OCI-LY3 (cell line): ENCODE results near the gene GPX7.

Source experiments
- H2AFZ ChIP-seq: fragments of 200-600, 300-600 bp; shearing (Covaris generic); 2 replicates; pipeline ENCODE4 v1.6.0; 2014; ENCODE audit warnings: antibody characterized with exemption, low read depth, low read length
- H3K27ac ChIP-seq: fragments of 200-600, 300-600 bp; sonication (generic); 2 replicates; pipeline ENCODE4 v1.5.1; 2014; ENCODE audit warnings: mild to moderate bottlenecking, low read length, moderate library complexity, mixed read lengths
- H3K27me3 ChIP-seq: fragments of 200-600, 300-600 bp; sonication (generic); 2 replicates; pipeline ENCODE4 v1.6.1; 2014; ENCODE audit warnings: low read depth, low read length, mixed read lengths
- H3K36me3 ChIP-seq: fragments of 200-600, 300-600 bp; sonication (generic); replicated peaks from 2 replicates; pipeline ENCODE3; 2014; ENCODE audit warnings: low read depth, low read length, mixed read lengths
- H3K4me1 ChIP-seq: fragments of 300-600, 200-600 bp; sonication (generic); 2 replicates; pipeline ENCODE4 v1.6.1; 2014; ENCODE audit warnings: low read length, mixed read lengths
- H3K4me2 ChIP-seq: fragments of 200-600, 300-600 bp; sonication (generic); 2 replicates; pipeline ENCODE4 v1.6.1; 2014; ENCODE audit warnings: low read length, mixed read lengths
- H3K4me3 ChIP-seq: fragments of 300-600, 200-600 bp; sonication (generic); 2 replicates; pipeline ENCODE4 v1.5.1; 2014; ENCODE audit warnings: antibody characterized with exemption, mild to moderate bottlenecking, low read length, moderate library complexity
- H3K79me2 ChIP-seq: fragments of 300-600, 200-600 bp; shearing (Covaris generic); 2 replicates; pipeline ENCODE4 v1.6.1; 2014; ENCODE audit warnings: mild to moderate bottlenecking, low read length, mixed read lengths
- H3K9ac ChIP-seq: fragments of 300-600, 200-600 bp; shearing (Covaris generic); 2 replicates; pipeline ENCODE4 v1.6.0; 2014; ENCODE audit warnings: mild to moderate bottlenecking, low read length, moderate library complexity
- H3K9me3 ChIP-seq: fragments of 200-600, 300-600 bp; shearing (Covaris generic); 2 replicates; pipeline ENCODE4 v1.6.1; 2014; ENCODE audit warnings: low read length, mixed read lengths; ENCODE audit not compliant: insufficient read depth
- H4K20me1 ChIP-seq: fragments of 200-600, 300-600 bp; sonication (generic); 2 replicates; pipeline ENCODE4 v1.6.1; 2016; ENCODE audit warnings: low read length, mixed read lengths; ENCODE audit not compliant: insufficient read depth
- EZH2phosphoT487 ChIP-seq: fragments of 200-600 bp; shearing (Covaris generic); IDR thresholded peaks from 2 replicates; pipeline ENCODE4 v1.6.1; 2018; ENCODE audit warnings: antibody characterized with exemption, mixed run types, low read depth
- TF ChIP-seq, protein P1 (sequence below): fragments of 200-600, 300-600 bp; sonication (generic); IDR thresholded peaks from 2 replicates; pipeline ENCODE4 v1.5.1; 2014; ENCODE audit warnings: antibody characterized with exemption, low read length, low read depth

Gene GPX7

DNA sequence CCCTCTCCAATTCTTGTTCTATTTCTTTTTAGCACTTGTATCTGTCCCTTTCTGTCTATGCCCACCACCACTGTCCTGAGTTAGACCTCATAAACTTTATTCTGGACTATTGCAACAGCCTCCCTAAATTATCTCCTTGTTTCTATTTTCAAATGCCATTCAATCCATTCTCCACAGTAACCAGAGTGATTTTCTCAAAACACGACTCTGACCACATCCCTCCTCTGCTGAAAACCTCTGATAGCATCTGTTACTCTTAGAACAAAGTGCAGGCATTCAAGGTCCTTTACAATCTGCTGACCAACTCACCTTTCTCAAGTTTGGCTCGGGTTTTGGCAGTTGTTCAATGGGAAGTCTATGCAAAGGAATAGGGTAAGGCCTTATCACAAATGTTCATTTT lies 22.8 kb upstream of the GPX7 start:
- Histone ChIP-seq H4K20me1 (no peaks in the 10 kb centered on the region), H3K79me2 (no peaks in the 10 kb centered on the region), H3K36me3 (no peaks in the 10 kb centered on the region), H3K27me3 (no peaks in the 10 kb centered on the region), H3K4me1 (no peaks in the 10 kb centered on the region), H2AFZ (no peak overlapping the region), H3K4me3 (no peak overlapping the region), H3K9ac (no peak overlapping the region), H3K4me2 (no peak overlapping the region), H3K27ac (no peak overlapping the region), H3K9me3 (no peaks in the 10 kb centered on the region)
- TF ChIP-seq EZH2phosphoT487 = no peak
- TF ChIP-seq, protein P1, sequence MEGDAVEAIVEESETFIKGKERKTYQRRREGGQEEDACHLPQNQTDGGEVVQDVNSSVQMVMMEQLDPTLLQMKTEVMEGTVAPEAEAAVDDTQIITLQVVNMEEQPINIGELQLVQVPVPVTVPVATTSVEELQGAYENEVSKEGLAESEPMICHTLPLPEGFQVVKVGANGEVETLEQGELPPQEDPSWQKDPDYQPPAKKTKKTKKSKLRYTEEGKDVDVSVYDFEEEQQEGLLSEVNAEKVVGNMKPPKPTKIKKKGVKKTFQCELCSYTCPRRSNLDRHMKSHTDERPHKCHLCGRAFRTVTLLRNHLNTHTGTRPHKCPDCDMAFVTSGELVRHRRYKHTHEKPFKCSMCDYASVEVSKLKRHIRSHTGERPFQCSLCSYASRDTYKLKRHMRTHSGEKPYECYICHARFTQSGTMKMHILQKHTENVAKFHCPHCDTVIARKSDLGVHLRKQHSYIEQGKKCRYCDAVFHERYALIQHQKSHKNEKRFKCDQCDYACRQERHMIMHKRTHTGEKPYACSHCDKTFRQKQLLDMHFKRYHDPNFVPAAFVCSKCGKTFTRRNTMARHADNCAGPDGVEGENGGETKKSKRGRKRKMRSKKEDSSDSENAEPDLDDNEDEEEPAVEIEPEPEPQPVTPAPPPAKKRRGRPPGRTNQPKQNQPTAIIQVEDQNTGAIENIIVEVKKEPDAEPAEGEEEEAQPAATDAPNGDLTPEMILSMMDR = no peak

DNA sequence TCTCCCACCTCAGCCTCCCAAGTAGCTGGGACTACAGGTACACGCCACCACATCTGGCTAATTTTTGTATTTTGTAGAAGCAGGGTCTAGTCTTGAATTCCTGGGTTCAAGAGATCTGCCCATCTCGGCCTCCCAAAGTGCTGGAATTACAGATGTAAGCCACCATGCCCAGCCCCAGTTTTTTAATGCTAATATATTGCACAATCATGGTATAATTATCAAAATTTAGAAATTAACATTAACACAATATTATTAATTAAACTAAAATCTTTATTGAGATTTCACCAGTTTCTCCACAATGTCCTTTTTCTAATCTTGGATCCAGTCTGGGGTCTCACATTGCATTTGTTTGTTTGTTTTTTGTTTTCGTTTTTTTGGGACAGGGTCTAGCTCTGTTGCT lies 21.9 kb upstream of the GPX7 start:
- H3K79me2 ChIP-seq = no peaks in the 10 kb centered on the region
- H3K27ac ChIP-seq = no peak overlapping the region
- no peak overlapping the region for H3K4me3 ChIP-seq
- H4K20me1 ChIP-seq = no peaks in the 10 kb centered on the region
- no peak overlapping the region for H3K4me2 ChIP-seq
- TF ChIP-seq, protein P1 = no peak
- no peak for TF ChIP-seq EZH2phosphoT487
- no peaks in the 10 kb centered on the region for H3K27me3 ChIP-seq
- H3K9ac ChIP-seq = no peak overlapping the region
- no peaks in the 10 kb centered on the region for H3K36me3 ChIP-seq
- H3K9me3 ChIP-seq = no peaks in the 10 kb centered on the region
- no peak overlapping the region for H2AFZ ChIP-seq
- no peaks in the 10 kb centered on the region for H3K4me1 ChIP-seq

DNA sequence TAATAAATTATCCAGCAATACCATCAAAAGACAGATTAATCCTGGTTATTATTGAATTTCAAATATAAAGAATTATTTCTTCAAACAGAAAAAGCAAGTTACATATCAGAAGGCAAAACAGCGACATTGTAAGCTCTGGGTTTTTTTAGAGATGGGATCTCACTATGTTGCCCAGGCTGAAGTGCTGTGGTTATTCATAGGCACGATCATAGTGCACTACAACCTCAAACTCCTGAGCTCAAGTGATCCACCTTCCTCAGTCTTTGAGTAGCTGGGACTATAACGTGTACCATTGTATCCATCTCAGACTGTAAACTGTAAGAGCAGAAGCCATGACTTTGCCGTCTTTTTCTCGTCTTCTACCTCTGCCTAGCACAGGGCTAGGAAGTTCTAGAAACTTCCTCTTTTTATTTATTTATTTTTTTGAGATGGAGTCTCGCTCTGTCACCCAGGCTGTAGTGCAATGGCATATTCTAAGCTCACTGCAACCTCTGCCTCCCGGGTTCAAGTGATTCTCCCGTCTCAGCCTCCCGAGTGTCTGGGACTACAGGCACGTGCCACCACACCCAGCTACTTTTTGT lies 20.0 kb upstream of the GPX7 start:
- no peak overlapping the region for H3K4me3 ChIP-seq
- no peak overlapping the region for H3K4me2 ChIP-seq
- TF ChIP-seq EZH2phosphoT487 = no peak
- TF ChIP-seq, protein P1 = no peak
- no peaks in the 10 kb centered on the region for H3K27me3 ChIP-seq
- H3K9me3 ChIP-seq = no peaks in the 10 kb centered on the region
- no peak overlapping the region for H3K27ac ChIP-seq
- H3K4me1 ChIP-seq = no peaks in the 10 kb centered on the region
- H3K9ac ChIP-seq = no peak overlapping the region
- H2AFZ ChIP-seq = no peak overlapping the region
- no peaks in the 10 kb centered on the region for H3K36me3 ChIP-seq
- H3K79me2 ChIP-seq = no peaks in the 10 kb centered on the region
- no peaks in the 10 kb centered on the region for H4K20me1 ChIP-seq

DNA sequence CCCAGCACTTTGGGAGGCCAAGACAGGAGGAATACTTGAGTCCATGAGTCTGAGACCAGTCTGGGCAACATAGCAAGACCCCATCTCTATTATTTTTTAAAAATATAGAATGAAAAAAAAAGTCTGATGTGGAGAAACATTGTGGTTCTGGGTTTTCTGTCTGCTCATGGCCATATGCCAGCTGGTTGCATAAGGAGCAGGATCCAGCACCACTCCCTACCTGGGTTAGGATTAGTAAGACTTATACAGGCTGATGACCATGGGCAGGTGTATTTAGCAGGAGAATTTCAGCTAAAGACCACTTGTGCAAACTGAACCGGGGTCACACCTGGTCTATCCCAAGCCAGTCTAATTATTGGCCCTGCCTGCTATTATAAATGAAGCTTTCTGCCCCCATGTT lies 16.7 kb upstream of the GPX7 start:
- H3K79me2 ChIP-seq = no peaks in the 10 kb centered on the region
- no peak overlapping the region for H3K27ac ChIP-seq
- H3K4me2 ChIP-seq = no peak overlapping the region
- no peak overlapping the region for H3K9ac ChIP-seq
- no peaks in the 10 kb centered on the region for H3K9me3 ChIP-seq
- peaks cover 21% of the 10 kb centered on the region for H3K4me1 ChIP-seq
- TF ChIP-seq, protein P1 = no peak
- no peak for TF ChIP-seq EZH2phosphoT487
- H3K36me3 ChIP-seq = no peaks in the 10 kb centered on the region
- H4K20me1 ChIP-seq = no peaks in the 10 kb centered on the region
- H3K27me3 ChIP-seq = no peaks in the 10 kb centered on the region
- H2AFZ ChIP-seq = no peak overlapping the region
- H3K4me3 ChIP-seq = no peak overlapping the region
